GM10266 (cell line): ENCODE measurements around the gene MATN1.

Source experiments
- DNase-seq: peaks from one replicate; pipeline ENCODE4 v3.0.0; 2012; ENCODE audit errors: extremely low spot score
- CTCF ChIP-seq: IDR thresholded peaks from 2 replicates; pipeline ENCODE4 v1.5.1; 2012; ENCODE audit warnings: mild to moderate bottlenecking, low read depth; ENCODE audit not compliant: control insufficient read depth, insufficient read depth; ENCODE audit errors: missing control alignments

Gene MATN1

GRCh38 chr1:30721341-30721793 lies 2.0 kb downstream of the MATN1 start:
- no peak for DNase-seq
- no peak for TF ChIP-seq CTCF

DNA sequence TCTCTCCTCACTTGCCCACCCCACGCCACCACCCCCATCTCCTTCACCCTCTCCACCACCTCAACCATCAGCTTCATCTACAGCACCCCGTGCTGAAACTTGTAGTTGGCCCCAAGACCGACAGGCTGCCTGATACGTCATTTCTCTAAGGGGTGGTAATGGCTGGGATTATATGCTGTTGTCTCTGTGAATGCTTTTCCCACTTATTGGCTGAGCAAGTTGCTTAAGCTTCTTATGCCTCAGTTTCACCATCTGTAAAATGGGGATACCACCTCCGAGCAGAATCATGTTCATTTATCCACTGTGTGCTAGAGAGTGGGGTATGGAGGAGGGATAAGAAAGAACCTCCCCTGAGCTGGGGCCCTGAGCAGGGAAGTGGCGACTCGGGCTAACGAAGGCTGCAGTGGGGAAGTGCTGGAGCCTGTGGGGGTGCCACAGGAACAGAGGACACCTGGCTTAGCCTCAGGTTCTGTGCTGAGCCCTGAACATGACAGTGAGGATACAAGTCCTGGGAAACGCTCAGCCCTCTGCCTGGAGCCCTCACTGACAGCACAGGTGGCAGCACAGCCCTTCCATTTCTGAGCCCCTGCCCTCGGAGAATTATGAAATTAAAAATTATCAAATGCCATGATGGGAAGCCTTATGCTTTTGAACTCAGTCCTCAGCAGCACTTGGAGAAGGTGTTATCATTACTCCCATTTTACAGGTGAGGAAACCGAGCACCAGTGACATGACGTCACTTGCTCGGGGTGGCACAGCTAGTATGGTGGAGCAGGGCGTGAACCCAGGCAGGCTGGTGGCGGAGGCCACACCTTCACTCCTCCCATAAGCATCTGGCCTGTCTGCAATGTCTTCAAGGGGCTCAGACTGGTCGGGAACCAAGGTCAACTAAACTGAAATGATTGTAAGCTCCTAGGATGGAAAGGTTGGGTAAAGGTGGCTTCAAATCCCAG lies 2.8 kb downstream of the MATN1 start:
- no peak for TF ChIP-seq CTCF
- no peak for DNase-seq

DNA sequence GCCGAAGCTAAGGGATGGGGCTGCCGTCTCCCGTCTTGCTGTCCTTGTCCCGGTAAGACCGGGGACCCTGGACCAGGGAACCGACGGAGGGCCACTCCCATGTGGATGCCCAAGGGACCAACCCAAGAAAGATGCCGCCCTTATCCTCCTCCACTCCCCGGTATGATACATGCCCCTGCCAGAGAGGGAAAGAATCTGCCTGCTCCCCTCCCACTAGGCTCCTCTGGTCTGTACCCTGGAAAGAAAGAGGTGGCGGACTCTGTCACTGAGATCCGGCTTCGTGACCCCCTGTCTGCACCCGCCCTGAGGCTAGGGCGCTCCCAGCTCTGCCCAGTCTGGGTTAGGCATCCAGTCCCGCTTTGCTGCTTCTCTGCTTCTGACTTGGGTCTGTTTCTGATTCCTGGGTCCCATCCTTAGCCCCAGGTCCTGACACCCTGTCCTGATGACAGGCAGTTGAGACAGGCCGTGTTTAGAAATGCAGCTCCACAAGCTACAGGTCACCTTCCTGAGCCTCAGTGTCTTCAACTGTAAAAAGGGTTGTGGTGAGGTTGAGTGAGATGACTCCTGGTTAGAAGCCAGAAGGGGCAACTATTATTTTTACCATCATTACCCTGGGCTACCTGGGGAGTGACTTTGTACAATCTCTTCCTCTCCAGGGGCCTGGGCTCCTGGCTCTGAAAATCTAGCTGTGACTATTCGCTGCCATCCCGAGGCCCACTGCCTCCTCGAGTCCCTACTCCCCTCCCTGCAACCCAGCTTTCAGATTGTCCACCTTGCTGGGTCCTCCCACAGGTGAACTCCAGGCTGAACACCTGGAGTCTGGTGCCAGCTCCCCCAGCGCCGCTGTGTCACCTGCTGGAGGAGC lies 3.7 kb downstream of the MATN1 start:
- no peak for DNase-seq
- TF ChIP-seq CTCF = no peak

GRCh38 chr1:30718636-30719405 lies 4.6 kb downstream of the MATN1 start:
- DNase-seq = peak; percentile 78
- TF ChIP-seq CTCF = peak; percentile 97

DNA sequence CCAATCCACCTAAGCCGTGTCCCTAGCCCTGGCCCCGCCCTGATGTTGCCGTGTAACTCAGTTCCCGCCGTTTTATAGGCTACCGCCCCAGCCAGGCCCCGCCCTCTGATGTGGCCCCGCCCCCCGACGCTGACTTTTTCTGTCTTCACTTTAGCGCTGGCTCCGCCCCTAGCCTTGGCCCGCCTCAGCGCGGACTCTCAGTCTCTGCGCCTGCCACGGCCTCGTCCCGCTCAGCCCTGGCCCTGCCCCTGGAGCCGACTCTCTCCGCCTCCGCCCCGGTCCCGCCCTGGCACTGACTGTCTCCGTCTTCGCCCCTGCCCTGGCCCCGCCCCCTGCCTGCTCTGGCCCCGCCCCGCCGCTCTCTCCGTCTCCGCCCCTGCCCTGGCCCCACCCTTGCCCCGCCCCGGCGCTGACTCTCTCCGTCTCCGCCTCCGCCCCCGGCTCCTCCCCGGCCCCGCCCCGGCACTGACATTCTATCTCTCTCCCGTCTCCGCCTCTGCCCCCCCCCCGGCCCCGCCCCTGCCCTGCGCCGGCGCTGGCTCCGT lies 5.2 kb downstream of the MATN1 start:
- TF ChIP-seq CTCF = no peak
- DNase-seq = peak; percentile 96

GRCh38 chr1:30716646-30717045 lies 6.7 kb downstream of the MATN1 start:
- no peak for TF ChIP-seq CTCF
- DNase-seq = no peak
